Measurements from ENCODE around the gene TSPAN15. TPM values are rescaled to one million over a fixed set of nuclear protein-coding genes. Genes with fewer than 3 reads are reported as not detected.

Gene TSPAN15
- total RNA-seq, 1 experiment from 2014 or later: 7.7 TPM

GRCh38 chr10:69472544-69472943 lies 21.3 kb downstream of the TSPAN15 start:
- Histone ChIP-seq H3K27ac (ENCODE audit: insufficient read length, low read depth, low read length) (no peak overlapping the region), H3K4ac (ENCODE audit: low read depth, low read length) (no peak overlapping the region), H3K14ac (ENCODE audit: insufficient read depth, low read length) (no peak overlapping the region), H3K9ac (ENCODE audit: extremely low read depth, insufficient read length, low read length) (no peak overlapping the region), H4K20me1 (ENCODE audit: control insufficient read depth, insufficient read depth, insufficient read length) (no peaks in the 10 kb centered on the region), H3K79me2 (ENCODE audit: insufficient read depth, low read length) (no peaks in the 10 kb centered on the region), H4K91ac (ENCODE audit: insufficient read length, low read depth, low read length) (no peak overlapping the region), H2BK120ac (ENCODE audit: low read depth, low read length, poor library complexity, severe bottlenecking) (no peak overlapping the region), H3K4me1 (ENCODE audit: insufficient read depth, low read length) (peaks cover 3% of the 10 kb centered on the region; the same call in 1 of the 2 replicates), H3K9me3 (ENCODE audit: control insufficient read depth, low read depth, low read length) (no peaks in the 10 kb centered on the region), H3T11ph (ENCODE audit: low read length) (no peak overlapping the region), H3K23me2 (ENCODE audit: insufficient read length, low read depth, low read length, poor library complexity, severe bottlenecking) (no peaks in the 10 kb centered on the region), H2AK5ac (ENCODE audit: insufficient read length, low read length) (no peak overlapping the region), H2BK15ac (ENCODE audit: low read depth, low read length) (no peak overlapping the region), H3K56ac (ENCODE audit: insufficient read length, low read depth, low read length) (no peak overlapping the region), H2BK5ac (ENCODE audit: insufficient read length, low read length) (no peak overlapping the region), H2AFZ (ENCODE audit: low read length) (no peak overlapping the region), H4K8ac (replicated peaks; ENCODE audit: insufficient read length, low read depth, low read length) (no peak overlapping the region), H3K79me1 (ENCODE audit: insufficient read depth, low read depth, low read length, poor library complexity, severe bottlenecking) (no peaks in the 10 kb centered on the region), H2BK20ac (ENCODE audit: low read depth, low read length, poor library complexity, severe bottlenecking) (no peak overlapping the region), H3K4me2 (ENCODE audit: insufficient read depth, insufficient read length, low read length) (no peak overlapping the region), H3K18ac (ENCODE audit: insufficient read length, low read depth, low read length) (no peak overlapping the region), H4K5ac (ENCODE audit: insufficient read length, low read depth, low read length) (no peak overlapping the region), H2BK12ac (ENCODE audit: insufficient read length, low read depth, low read length) (no peak overlapping the region), H3K27me3 (ENCODE audit: insufficient read depth, low read length) (no peaks in the 10 kb centered on the region), H3K23ac (ENCODE audit: insufficient read length, low read depth, low read length) (no peak overlapping the region)
- Mint-ChIP-seq H3K27me3 (ENCODE audit: low read depth) (peaks cover 12% of the 10 kb centered on the region), H3K4me1 (peaks cover 15 to 26% of the 10 kb centered on the region in 2 experiments), H3K9me3 (no peaks in the 10 kb centered on the region), H3K27ac (no peak overlapping the region), H3K4me3 (no peak overlapping the region), H3K36me3 (ENCODE audit: insufficient read depth in 1 of 3, low read depth in 3 of 3) (no peaks in the 10 kb centered on the region)
- no peak for DNase-seq
- no CpG with 5 or more reads among the region's 4 CpGs for WGBS (ENCODE audit: extremely low coverage, insufficient read length, low lambda C conversion rate)
- TF ChIP-seq CTCF (conservative IDR thresholded peaks at IDR 0.05): no peak

All from H9 (cell line).